ENCODE results near the gene CLIC4.
"Not testable (repeated sequence)": the region's sequence is repeated elsewhere in the genome, so short reads cannot be mapped to it uniquely, and the experiment has no call there.

DNA sequence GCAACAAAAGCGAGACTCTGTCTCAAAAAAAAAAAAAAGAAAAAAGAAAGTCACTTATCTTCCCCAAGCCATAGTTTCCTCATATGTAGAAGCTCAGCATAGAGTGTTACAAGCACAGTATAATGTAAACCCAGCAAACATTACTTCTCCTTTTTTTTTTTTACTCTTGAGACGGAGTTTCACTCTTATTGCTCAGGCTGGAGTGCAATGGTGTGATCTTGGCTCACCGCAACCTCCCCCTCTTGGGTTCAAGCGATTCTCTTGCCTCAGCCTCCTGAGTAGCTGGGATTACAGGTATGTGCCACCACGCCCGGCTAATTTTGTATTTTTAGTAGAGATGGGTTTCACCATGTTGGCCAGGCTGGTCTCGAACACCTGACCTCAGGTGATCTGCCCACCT lies 11.9 kb upstream of the CLIC4 start:
- TF ChIP-seq KDM1A (IDR thresholded peaks at IDR 0.05; ENCODE audit: borderline replicate concordance): peak; percentile 32; the same call in 1 of the 2 replicates
- TF ChIP-seq, protein P1, sequence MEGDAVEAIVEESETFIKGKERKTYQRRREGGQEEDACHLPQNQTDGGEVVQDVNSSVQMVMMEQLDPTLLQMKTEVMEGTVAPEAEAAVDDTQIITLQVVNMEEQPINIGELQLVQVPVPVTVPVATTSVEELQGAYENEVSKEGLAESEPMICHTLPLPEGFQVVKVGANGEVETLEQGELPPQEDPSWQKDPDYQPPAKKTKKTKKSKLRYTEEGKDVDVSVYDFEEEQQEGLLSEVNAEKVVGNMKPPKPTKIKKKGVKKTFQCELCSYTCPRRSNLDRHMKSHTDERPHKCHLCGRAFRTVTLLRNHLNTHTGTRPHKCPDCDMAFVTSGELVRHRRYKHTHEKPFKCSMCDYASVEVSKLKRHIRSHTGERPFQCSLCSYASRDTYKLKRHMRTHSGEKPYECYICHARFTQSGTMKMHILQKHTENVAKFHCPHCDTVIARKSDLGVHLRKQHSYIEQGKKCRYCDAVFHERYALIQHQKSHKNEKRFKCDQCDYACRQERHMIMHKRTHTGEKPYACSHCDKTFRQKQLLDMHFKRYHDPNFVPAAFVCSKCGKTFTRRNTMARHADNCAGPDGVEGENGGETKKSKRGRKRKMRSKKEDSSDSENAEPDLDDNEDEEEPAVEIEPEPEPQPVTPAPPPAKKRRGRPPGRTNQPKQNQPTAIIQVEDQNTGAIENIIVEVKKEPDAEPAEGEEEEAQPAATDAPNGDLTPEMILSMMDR (IDR thresholded peaks at IDR 0.05 in 2 of 3, conservative IDR thresholded peaks at IDR 0.05 in 1 of 3; ENCODE audit: control insufficient read depth in 2 of 3, extremely low read depth in 1 of 3, insufficient read depth in 1 of 3, low read depth in 3 of 3, low read length in 3 of 3): not testable (repeated sequence)
- not testable (repeated sequence) for TF ChIP-seq RFX5 (IDR thresholded peaks at IDR 0.05; ENCODE audit: low read depth, low read length); PRDM15 (CRISPR knock-in tag; IDR thresholded peaks at IDR 0.05)
